Measurements from ENCODE around the gene KHK.
A peak's percentile ranks its signal among the peaks of the same experiment; 100 is the strongest.

Gene KHK

DNA sequence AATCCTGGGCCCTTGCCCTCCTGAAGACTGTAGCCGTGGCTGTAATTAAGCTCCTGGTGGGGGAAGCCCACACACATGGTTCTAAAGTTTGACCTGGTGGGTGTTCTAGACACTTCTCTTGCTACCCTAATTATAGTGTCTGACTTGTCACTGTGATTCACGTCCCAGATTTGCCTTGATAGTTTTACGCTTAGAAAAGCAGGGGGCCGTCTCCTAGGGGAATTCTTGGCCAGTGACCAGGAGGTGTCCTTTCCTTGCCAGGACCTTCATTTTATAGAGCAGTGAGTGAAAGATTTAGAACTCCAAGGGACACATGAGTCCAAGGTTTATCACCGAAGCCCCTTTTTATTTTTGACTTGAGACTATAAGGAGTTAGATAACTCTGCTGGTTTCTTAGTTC lies 44.8 kb upstream of the KHK start:
- no peak overlapping the region for H3K4me3 ChIP-seq (ENCODE audit: low read depth, low read length)
- TF ChIP-seq, protein P1, sequence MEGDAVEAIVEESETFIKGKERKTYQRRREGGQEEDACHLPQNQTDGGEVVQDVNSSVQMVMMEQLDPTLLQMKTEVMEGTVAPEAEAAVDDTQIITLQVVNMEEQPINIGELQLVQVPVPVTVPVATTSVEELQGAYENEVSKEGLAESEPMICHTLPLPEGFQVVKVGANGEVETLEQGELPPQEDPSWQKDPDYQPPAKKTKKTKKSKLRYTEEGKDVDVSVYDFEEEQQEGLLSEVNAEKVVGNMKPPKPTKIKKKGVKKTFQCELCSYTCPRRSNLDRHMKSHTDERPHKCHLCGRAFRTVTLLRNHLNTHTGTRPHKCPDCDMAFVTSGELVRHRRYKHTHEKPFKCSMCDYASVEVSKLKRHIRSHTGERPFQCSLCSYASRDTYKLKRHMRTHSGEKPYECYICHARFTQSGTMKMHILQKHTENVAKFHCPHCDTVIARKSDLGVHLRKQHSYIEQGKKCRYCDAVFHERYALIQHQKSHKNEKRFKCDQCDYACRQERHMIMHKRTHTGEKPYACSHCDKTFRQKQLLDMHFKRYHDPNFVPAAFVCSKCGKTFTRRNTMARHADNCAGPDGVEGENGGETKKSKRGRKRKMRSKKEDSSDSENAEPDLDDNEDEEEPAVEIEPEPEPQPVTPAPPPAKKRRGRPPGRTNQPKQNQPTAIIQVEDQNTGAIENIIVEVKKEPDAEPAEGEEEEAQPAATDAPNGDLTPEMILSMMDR (IDR thresholded peaks at IDR 0.05; ENCODE audit: borderline replicate concordance, insufficient read depth, low read depth, low read length), result no peak

DNA sequence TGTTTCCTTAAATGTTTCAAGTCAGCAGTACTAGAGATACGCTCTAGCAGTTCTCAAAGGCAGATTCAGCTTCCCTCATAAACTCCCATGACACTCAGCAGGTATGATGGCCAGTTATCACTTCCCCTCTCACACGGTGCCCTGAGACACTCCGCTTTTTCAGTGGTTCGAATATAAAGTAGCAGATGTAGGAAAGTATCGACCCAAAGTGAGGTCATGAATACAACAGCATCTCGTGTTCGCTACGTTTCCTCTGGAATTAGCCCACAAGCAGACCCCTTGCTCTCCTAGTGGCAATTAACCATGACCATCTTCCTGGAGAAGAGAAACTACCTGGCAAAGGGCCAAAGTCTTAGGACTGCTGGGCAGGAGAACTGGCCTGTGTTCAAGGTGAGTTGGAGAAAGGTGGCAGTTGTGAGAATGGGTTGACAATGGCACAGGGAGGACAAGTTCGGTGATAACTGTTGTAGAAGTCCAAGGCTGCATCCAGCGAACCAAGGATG lies 44.4 kb upstream of the KHK start:
- TF ChIP-seq, protein P1 (IDR thresholded peaks at IDR 0.05; ENCODE audit: borderline replicate concordance, insufficient read depth, low read depth, low read length), result no peak
- no peak overlapping the region for H3K4me3 ChIP-seq (ENCODE audit: low read depth, low read length)

- TF ChIP-seq, protein P1 (IDR thresholded peaks at IDR 0.05; ENCODE audit: borderline replicate concordance, insufficient read depth, low read depth, low read length), result no peak
- H3K4me3 ChIP-seq (ENCODE audit: low read depth, low read length), result no peak overlapping the region
These were observed 43.5 kb upstream of the KHK start for GRCh38 chr2:27042985-27043634.

GRCh38 chr2:27049422-27050280 lies 36.9 kb upstream of the KHK start:
- H3K4me3 ChIP-seq (ENCODE audit: low read depth, low read length), result peak overlapping the region; percentile 65
- TF ChIP-seq, protein P1 (IDR thresholded peaks at IDR 0.05; ENCODE audit: borderline replicate concordance, insufficient read depth, low read depth, low read length), result no peak

DNA sequence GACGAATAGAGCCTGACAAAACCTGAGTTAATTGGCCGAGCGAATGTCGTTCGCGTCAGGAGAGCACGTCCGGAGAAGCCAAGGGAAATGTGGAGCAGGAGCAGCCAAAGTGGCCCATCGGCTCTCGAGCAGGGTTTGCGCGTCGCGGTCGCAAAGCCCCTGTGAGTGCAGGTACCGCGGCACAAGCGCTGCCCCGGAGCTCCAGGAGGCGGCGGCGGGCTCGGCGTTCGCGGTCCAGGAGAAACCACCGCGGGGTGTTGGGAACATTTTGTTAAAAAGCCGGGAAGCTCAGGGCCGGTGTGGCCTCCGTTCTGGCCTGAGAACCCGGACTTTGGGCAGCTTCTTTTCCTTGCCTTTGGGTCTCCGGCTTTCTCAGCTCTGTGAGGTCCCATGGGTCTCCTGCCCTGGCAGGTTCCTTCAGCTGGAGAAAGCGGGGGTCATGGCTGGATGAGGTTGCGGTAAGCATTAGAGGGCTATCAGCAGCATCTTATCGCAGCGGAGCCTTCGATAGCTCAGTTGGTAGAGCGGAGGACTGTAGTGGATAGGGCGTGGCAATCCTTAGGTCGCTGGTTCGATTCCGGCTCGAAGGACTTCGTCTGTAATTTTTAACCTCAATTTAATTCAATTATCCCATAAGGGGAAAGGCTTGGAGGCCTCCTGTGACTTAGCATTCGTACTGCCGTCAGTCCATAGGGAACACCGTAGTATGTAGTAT lies 36.1 kb upstream of the KHK start:
- H3K4me3 ChIP-seq (ENCODE audit: low read depth, low read length), result peak overlapping the region; percentile 65
- TF ChIP-seq, protein P1 (IDR thresholded peaks at IDR 0.05; ENCODE audit: borderline replicate concordance, insufficient read depth, low read depth, low read length), result peak; percentile 27; the same call in 1 of the 2 replicates

- TF ChIP-seq, protein P1 (IDR thresholded peaks at IDR 0.05; ENCODE audit: borderline replicate concordance, insufficient read depth, low read depth, low read length), result no peak
These were observed 35.3 kb upstream of the KHK start, which contains the start of gene AGBL5 for GRCh38 chr2:27050996-27051901. Gene AGBL5, plus strand, starts transcription at chr2:27051668. Its CDS starts 1,291 bp downstream, at chr2:27052959.

More at GRCh38 chr2:27050996-27051901, 35.3 kb upstream of the KHK start, which contains the start of gene AGBL5:
- peak within 1 kb of the TSS; percentile 65 for H3K4me3 ChIP-seq (ENCODE audit: low read depth, low read length)
